Astrocyte of the cerebellum (primary cell): ENCODE measurements around the gene LMNTD2.

Source experiments
- DNase-seq: peaks from one replicate; pipeline ENCODE4 v3.0.0-alpha.2; 2011; ENCODE audit warnings: low read depth
- H3K4me3 ChIP-seq: 2 replicates; pipeline ENCODE4 v1.5.1; 2011; ENCODE audit warnings: mild to moderate bottlenecking, low read depth, low read length, moderate library complexity
- CTCF ChIP-seq: IDR thresholded peaks from 2 replicates; pipeline ENCODE4 v1.5.1; 2012; ENCODE audit warnings: low read length, low read depth, moderate library complexity, mild to moderate bottlenecking; ENCODE audit errors: missing control alignments
- in situ Hi-C: cut with HindIII; loops from 2 replicates; pipeline ENCODE4 v1.10.0; 2017; ENCODE audit warnings: low sequenced_read_pairs

Gene LMNTD2

GRCh38 chr11:548700-549603, 11.6 kb downstream of the LMNTD2 start:
- no peak overlapping the region for H3K4me3 ChIP-seq
- in situ Hi-C loops = no loop called here
- no peak for TF ChIP-seq CTCF
- DNase-seq = no peak

GRCh38 chr11:545171-545570, 15.4 kb downstream of the LMNTD2 start:
- TF ChIP-seq CTCF = no peak
- DNase-seq = no peak
- in situ Hi-C loops = no loop called here
- no peak overlapping the region for H3K4me3 ChIP-seq

GRCh38 chr11:544817-545166, 15.7 kb downstream of the LMNTD2 start:
- TF ChIP-seq CTCF = no peak
- in situ Hi-C loops = no loop called here
- DNase-seq = no peak
- no peak overlapping the region for H3K4me3 ChIP-seq

- no peak for TF ChIP-seq CTCF
- DNase-seq = no peak
- in situ Hi-C loops = no loop called here
- no peak overlapping the region for H3K4me3 ChIP-seq
Observed at GRCh38 chr11:541433-541885, 19.1 kb downstream of the LMNTD2 start.

- DNase-seq = no peak
- in situ Hi-C loops = no loop called here
- TF ChIP-seq CTCF = no peak
- no peak overlapping the region for H3K4me3 ChIP-seq
Observed at GRCh38 chr11:540583-541432, 19.7 kb downstream of the LMNTD2 start.

GRCh38 chr11:539971-540481, 20.5 kb downstream of the LMNTD2 start:
- H3K4me3 ChIP-seq = no peak overlapping the region
- DNase-seq = no peak
- in situ Hi-C loops = no loop called here
- no peak for TF ChIP-seq CTCF
